Body of pancreas (tissue), 4 donors: ENCODE results near the gene OOSP4B. TPM values are rescaled to one million over a fixed set of nuclear protein-coding genes. Genes with fewer than 3 reads are reported as not detected.

Source experiments
- ATAC-seq: fragments of 150-250 bp; one replicate; pipeline ENCODE4 v1.9.1; 2016
- DNase-seq, 4 donors: peaks; one replicate each; pipeline ENCODE4 v3.0.0-alpha.2; 2019
- H3K27ac ChIP-seq, 4 donors: fragments of 200-600 bp; sonication (generic); 1 replicate in 3 of 4; 2 replicates in 1 of 4; pipeline versions ENCODE4 v1.5.1 to v1.6.1; 2016 to 2019; ENCODE audit warnings: mild to moderate bottlenecking in 1 of 4, mixed read lengths in 1 of 4, moderate library complexity in 1 of 4
- H3K27me3 ChIP-seq, 2 donors: fragments of 200-600 bp; sonication (generic); one replicate each; pipeline ENCODE4 v1.6.0; 2016; ENCODE audit warnings: mild to moderate bottlenecking in 1 of 2
- H3K36me3 ChIP-seq, 2 donors: fragments of 200-600 bp; sonication (generic); replicated peaks in 1 of 2; 2 replicates each; pipeline ENCODE4 v1.5.1; 2016; ENCODE audit warnings: low read depth in 2 of 2; ENCODE audit not compliant: insufficient read depth in 1 of 2
- H3K4me1 ChIP-seq: fragments of 200-600 bp; sonication (generic); one replicate; pipeline ENCODE4 v1.6.0; 2016
- H3K4me3 ChIP-seq, 2 donors: fragments of 200-600 bp; sonication (generic); 1 replicate in 1 of 2; 2 replicates in 1 of 2; pipeline ENCODE4 v1.5.1; 2016 to 2019
- H3K9me3 ChIP-seq, 3 donors: fragments of 200-600 bp; sonication (generic); 1 replicate in 2 of 3; 2 replicates in 1 of 3; pipeline ENCODE4 v1.5.1; 2016
- CTCF ChIP-seq, 7 experiments: fragments of 450-650 bp in 4 of 7; fragments of 200-600 bp in 3 of 7; sonication (generic) in 3 of 7; IDR thresholded peaks; one replicate each; pipeline ENCODE4 v1.5.1; 2016 to 2019; ENCODE audit warnings: antibody characterized with exemption in 7 of 7
- POLR2A ChIP-seq, 3 donors: fragments of 450-650 bp; IDR thresholded peaks; one replicate each; pipeline ENCODE4 v1.6.1; 2016; ENCODE audit warnings: antibody characterized with exemption in 3 of 3, mild to moderate bottlenecking in 2 of 3
- WGBS, 2 donors: methylation state at CpG; one replicate each; pipeline ENCODE4 v1.1.5; 2017; 5-methylcytosine and 5-hydroxymethylcytosine counted together
- intact Hi-C: fragments of 100-400 bp; cut with DNase I; formaldehyde crosslinking; loops from one replicate; pipeline ENCODE4 v1.15.1; 2023
- total RNA-seq, 2 donors: library from RNA; depleted of rRNA; stranded (reverse); fragments of >200 nt; gene quantifications; one replicate each; pipeline ENCODE4 v1.1.0, GENCODE V29; 2016

The OOSP4B gene
- not detected for total RNA-seq

GRCh38 chr11:60016881-60017280 is at the start of gene OOSP4B:
TSS of gene OOSP4B (plus strand) at chr11:60017181.
- Histone ChIP-seq H3K36me3 (no peaks in the 10 kb centered on the region), H3K9me3 (no peaks in the 10 kb centered on the region), H3K27me3 (no peaks in the 10 kb centered on the region), H3K4me3 (no peak within 1 kb of the TSS), H3K4me1 (no peaks in the 10 kb centered on the region), H3K27ac (no peak within 1 kb of the TSS)
- no peak for TF ChIP-seq POLR2A (IDR thresholded peaks at IDR 0.05)
- TF ChIP-seq CTCF (IDR thresholded peaks at IDR 0.05) = no peak
- no peak for DNase-seq
- no peak for ATAC-seq
- intact Hi-C loops = no loop called here
- 96 to 100% methylated on average over 1 of the region's 1 CpG for WGBS, 2 donors

GRCh38 chr11:59967677-59968394 is 49.1 kb upstream of the OOSP4B start:
- no peak overlapping the region for H3K4me3 ChIP-seq

GRCh38 chr11:59968395-59968783 is 48.6 kb upstream of the OOSP4B start:
- no peaks in the 10 kb centered on the region for H3K9me3 ChIP-seq
- intact Hi-C loops = no loop called here
- 89 to 91% methylated on average over 1 of the region's 1 CpG for WGBS, 2 donors
- peaks cover 11% of the 10 kb centered on the region for H3K4me1 ChIP-seq
- H3K27me3 ChIP-seq = no peaks in the 10 kb centered on the region
- ATAC-seq = no peak
- H3K36me3 ChIP-seq = no peaks in the 10 kb centered on the region
- DNase-seq = no peak
- H3K27ac ChIP-seq = no peak overlapping the region
- no peak overlapping the region for H3K4me3 ChIP-seq
- TF ChIP-seq POLR2A (IDR thresholded peaks at IDR 0.05) (no peak), CTCF (IDR thresholded peaks at IDR 0.05) (no peak)

More at GRCh38 chr11:59967677-59968394, 49.1 kb upstream of the OOSP4B start:
- no peak for TF ChIP-seq CTCF (IDR thresholded peaks at IDR 0.05)
- TF ChIP-seq POLR2A (IDR thresholded peaks at IDR 0.05) = no peak
- ATAC-seq (no peak), DNase-seq (no peak)
- H3K36me3 ChIP-seq = no peaks in the 10 kb centered on the region
- H3K27me3 ChIP-seq = no peaks in the 10 kb centered on the region
- no peaks in the 10 kb centered on the region for H3K9me3 ChIP-seq
- intact Hi-C loops = no loop called here
- peaks cover 11% of the 10 kb centered on the region for H3K4me1 ChIP-seq
- H3K27ac ChIP-seq = no peak overlapping the region
- WGBS, 2 donors = 93 to 98% methylated on average over 3 of the region's 3 CpGs

GRCh38 chr11:59973097-59973496 is 43.9 kb upstream of the OOSP4B start:
- Histone ChIP-seq H3K4me1 (no peaks in the 10 kb centered on the region), H3K36me3 (no peaks in the 10 kb centered on the region), H3K27me3 (no peaks in the 10 kb centered on the region), H3K4me3 (no peak overlapping the region), H3K27ac (no peak overlapping the region), H3K9me3 (no peaks in the 10 kb centered on the region)
- intact Hi-C loops = no loop called here
- TF ChIP-seq POLR2A (IDR thresholded peaks at IDR 0.05) (no peak), CTCF (IDR thresholded peaks at IDR 0.05) (no peak)
- 43% methylated on average over 5 of the region's 5 CpGs for WGBS, 2 donors
- DNase-seq (no peak), ATAC-seq (no peak)
